Tibial artery (tissue), 4 donors: Measurements from ENCODE around the gene FCHSD1.

Experiments
- DNase-seq, 2 donors: peaks; one replicate each; pipeline ENCODE4 v3.0.0-alpha.2; 2019
- H3K27ac ChIP-seq, 2 donors: fragments of 200-600 bp; sonication (generic) in 1 of 2; 1 replicate in 1 of 2; 2 replicates in 1 of 2; pipeline ENCODE4 v1.5.1; 2018 to 2019; ENCODE audit warnings: mild to moderate bottlenecking in 1 of 2
- H3K27me3 ChIP-seq, 2 donors: fragments of 200-600 bp; sonication (generic) in 1 of 2; one replicate each; pipeline versions ENCODE4 v1.5.1 to v1.6.0; 2016 to 2019
- H3K36me3 ChIP-seq, 3 donors: fragments of 200-600 bp; sonication (generic) in 2 of 3; one replicate each; pipeline ENCODE4 v1.5.1; 2016 to 2019; ENCODE audit warnings: mild to moderate bottlenecking in 2 of 3
- H3K4me1 ChIP-seq, 4 donors: fragments of 200-600 bp; sonication (generic) in 2 of 4; 1 replicate in 3 of 4; 2 replicates in 1 of 4; pipeline ENCODE4 v1.5.1; 2016 to 2019
- H3K4me3 ChIP-seq, 2 donors: fragments of 200-600 bp; sonication (generic) in 1 of 2; 1 replicate in 1 of 2; 2 replicates in 1 of 2; pipeline ENCODE4 v1.5.1; 2018 to 2019; ENCODE audit warnings: mild to moderate bottlenecking in 2 of 2
- H3K9me3 ChIP-seq, 3 donors: fragments of 200-600 bp; sonication (generic) in 1 of 3; one replicate each; pipeline ENCODE4 v1.5.1; 2016 to 2019
- intact Hi-C: fragments of 100-400 bp; cut with DNase I; formaldehyde crosslinking; loops from one replicate; pipeline ENCODE4 v1.15.0; 2023; ENCODE audit warnings: low total_unique reads
- TF ChIP-seq, protein P1 (sequence below), 2 experiments: fragments of 200-600 bp in 1 of 2; fragments of 450-650 bp in 1 of 2; IDR thresholded peaks; one replicate each; pipeline ENCODE4 v1.5.1; 2017 to 2019; ENCODE audit warnings: antibody characterized with exemption in 2 of 2, mild to moderate bottlenecking in 1 of 2, moderate library complexity in 1 of 2

Gene FCHSD1

GRCh38 chr5:141672071-141672840 lies 21.0 kb upstream of the FCHSD1 start:
- no peak for DNase-seq
- Histone ChIP-seq H3K4me3 (no peak overlapping the region), H3K27me3 (no peaks in the 10 kb centered on the region), H3K36me3 (peaks cover 0 to 31% (median 0%) of the 10 kb centered on the region in 3 donors), H3K27ac (no peak overlapping the region), H3K4me1 (no peaks in the 10 kb centered on the region), H3K9me3 (no peaks in the 10 kb centered on the region)
- TF ChIP-seq, protein P1, sequence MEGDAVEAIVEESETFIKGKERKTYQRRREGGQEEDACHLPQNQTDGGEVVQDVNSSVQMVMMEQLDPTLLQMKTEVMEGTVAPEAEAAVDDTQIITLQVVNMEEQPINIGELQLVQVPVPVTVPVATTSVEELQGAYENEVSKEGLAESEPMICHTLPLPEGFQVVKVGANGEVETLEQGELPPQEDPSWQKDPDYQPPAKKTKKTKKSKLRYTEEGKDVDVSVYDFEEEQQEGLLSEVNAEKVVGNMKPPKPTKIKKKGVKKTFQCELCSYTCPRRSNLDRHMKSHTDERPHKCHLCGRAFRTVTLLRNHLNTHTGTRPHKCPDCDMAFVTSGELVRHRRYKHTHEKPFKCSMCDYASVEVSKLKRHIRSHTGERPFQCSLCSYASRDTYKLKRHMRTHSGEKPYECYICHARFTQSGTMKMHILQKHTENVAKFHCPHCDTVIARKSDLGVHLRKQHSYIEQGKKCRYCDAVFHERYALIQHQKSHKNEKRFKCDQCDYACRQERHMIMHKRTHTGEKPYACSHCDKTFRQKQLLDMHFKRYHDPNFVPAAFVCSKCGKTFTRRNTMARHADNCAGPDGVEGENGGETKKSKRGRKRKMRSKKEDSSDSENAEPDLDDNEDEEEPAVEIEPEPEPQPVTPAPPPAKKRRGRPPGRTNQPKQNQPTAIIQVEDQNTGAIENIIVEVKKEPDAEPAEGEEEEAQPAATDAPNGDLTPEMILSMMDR (IDR thresholded peaks at IDR 0.05) = no peak
- intact Hi-C loops = no loop called here

DNA sequence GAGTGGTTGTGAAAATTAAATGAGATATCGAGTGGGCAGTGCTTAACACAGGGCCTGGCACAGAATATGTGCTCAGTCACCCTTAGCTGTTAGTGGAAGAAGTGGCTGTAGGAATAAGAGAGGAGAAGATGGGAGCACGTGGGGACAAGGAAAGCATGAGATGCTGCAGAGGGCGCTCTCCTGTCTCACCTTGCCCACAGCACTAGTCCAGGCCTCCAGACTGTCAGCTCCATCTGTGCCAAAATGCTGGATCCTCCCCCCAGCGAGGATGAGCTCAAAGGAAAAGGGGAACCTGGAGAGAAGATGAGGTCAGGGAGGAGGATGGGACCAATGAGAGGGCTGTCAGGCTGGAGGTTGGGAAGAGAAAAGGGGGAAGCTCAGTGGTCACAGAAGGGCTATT lies 18.3 kb upstream of the FCHSD1 start:
- H3K27ac ChIP-seq = no peak overlapping the region
- TF ChIP-seq, protein P1 (IDR thresholded peaks at IDR 0.05) = no peak
- H3K4me1 ChIP-seq = no peaks in the 10 kb centered on the region
- intact Hi-C loops = no loop called here
- peaks cover 0 to 32% (median 0%) of the 10 kb centered on the region in 3 donors for H3K36me3 ChIP-seq
- H3K4me3 ChIP-seq = no peak overlapping the region
- no peak for DNase-seq
- H3K9me3 ChIP-seq = no peaks in the 10 kb centered on the region
- no peaks in the 10 kb centered on the region for H3K27me3 ChIP-seq

- no peaks in the 10 kb centered on the region for H3K4me1 ChIP-seq
- H3K9me3 ChIP-seq = no peaks in the 10 kb centered on the region
- DNase-seq = no peak
- intact Hi-C loops = no loop called here
- H3K27me3 ChIP-seq = no peaks in the 10 kb centered on the region
- H3K36me3 ChIP-seq = peaks cover 0 to 37% (median 0%) of the 10 kb centered on the region in 3 donors
- no peak overlapping the region for H3K27ac ChIP-seq
- TF ChIP-seq, protein P1 (IDR thresholded peaks at IDR 0.05) = no peak
- H3K4me3 ChIP-seq = no peak overlapping the region
Observed at GRCh38 chr5:141668601-141669265, 17.5 kb upstream of the FCHSD1 start.

DNA sequence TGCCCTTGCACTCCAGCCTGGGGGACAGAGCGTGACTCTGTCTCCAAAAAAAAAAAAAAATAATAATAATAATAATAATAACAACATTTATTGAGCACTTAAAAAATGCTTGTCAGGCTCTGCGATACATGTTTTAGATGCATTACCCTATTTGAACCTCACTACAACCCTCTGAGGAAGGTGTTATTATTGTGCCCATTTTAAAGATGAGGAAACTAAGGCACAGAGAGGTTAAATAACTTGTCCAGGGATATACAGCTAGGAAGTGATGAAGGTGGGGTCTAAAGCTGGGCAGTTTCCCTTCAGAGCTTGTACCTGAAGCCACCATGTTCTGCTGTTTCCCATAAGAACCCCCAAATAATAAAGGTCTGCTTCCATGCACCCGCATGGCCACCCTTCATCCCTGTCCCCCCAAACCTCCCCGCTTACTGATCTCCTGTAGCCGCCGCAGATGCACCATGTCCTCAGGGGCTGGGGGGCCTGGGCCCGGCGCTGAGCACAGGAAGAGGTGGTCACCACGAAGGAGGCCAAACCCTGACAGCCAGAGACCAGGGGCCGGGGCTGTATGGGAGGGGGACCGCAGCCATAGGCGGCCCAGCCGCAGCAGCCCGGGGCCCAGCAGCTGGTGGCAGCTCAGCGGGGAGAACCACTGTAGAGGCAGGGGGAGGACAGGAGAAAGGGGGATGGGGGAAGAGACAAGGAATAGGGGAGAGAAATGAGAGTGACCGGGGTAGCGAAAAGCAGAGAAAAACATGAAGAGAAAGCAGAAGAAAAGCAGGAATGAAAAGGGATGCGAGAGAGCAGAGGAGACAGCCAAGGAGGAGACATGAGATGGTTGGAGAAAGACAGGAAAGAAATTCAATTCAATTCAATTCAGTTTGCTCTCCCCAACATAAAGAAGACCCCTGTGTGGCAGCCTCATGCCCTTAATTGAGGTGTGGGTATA lies 15.1 kb upstream of the FCHSD1 start:
- TF ChIP-seq, protein P1 (IDR thresholded peaks at IDR 0.05) = no peak
- Histone ChIP-seq H3K4me3 (no peak overlapping the region), H3K27ac (no peak overlapping the region), H3K4me1 (no peaks in the 10 kb centered on the region), H3K27me3 (no peaks in the 10 kb centered on the region), H3K36me3 (peaks cover 0 to 32% (median 0%) of the 10 kb centered on the region in 3 donors), H3K9me3 (no peaks in the 10 kb centered on the region)
- DNase-seq = no peak
- intact Hi-C loops = no loop called here

- TF ChIP-seq, protein P1 (IDR thresholded peaks at IDR 0.05) = peak; percentile 74 to 85
- H3K4me1 ChIP-seq = no peaks in the 10 kb centered on the region
- H3K4me3 ChIP-seq = no peak overlapping the region
- intact Hi-C loops = no loop called here
- H3K27me3 ChIP-seq = no peaks in the 10 kb centered on the region
- H3K9me3 ChIP-seq = no peaks in the 10 kb centered on the region
- peaks cover 0 to 29% (median 0%) of the 10 kb centered on the region in 3 donors for H3K36me3 ChIP-seq
- DNase-seq = peak; percentile 71 to 81
- no peak overlapping the region for H3K27ac ChIP-seq
Observed at GRCh38 chr5:141664733-141665461, 13.7 kb upstream of the FCHSD1 start.
